ENCODE results near the gene PDE6H.

Gene PDE6H

DNA sequence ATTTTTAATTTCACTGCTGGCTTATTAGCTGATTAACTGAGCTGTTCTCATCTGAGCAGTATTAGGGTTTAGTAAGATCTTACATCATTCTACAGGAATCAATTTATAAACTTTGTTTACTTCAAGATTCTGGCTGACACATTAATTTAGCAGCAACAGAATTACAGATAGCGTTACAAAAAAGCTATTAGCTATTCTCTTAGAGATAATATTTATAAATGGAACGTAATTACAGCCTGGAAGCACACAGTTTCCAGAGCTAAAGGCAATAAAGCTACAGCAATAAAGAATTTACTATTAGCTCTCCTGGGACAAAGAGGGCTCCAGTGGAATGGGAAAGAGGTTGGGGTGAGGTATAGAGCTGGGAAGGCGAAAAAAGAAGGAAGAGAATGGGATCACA lies 34.7 kb downstream of the PDE6H start:
- DNase-seq = no peak

DNA sequence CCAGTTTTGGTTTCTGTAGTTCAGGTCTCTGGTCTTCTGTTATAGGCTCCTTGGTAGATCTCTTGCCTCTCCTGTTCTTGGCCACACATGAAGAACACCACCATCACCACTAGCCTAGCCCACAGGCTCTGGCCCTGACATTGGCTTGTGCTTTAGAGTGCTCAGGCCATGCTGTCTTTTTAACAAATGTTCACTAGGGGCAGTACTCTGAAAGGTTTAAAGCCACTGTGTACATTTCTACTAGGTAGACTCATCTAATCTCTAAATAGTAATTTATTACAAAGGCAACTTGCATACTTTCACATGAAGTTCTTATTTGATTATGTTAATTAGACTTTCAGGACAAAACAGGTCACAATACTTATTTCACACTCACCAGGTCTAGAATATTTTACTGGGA lies 38.3 kb downstream of the PDE6H start:
- no peak for DNase-seq

DNA sequence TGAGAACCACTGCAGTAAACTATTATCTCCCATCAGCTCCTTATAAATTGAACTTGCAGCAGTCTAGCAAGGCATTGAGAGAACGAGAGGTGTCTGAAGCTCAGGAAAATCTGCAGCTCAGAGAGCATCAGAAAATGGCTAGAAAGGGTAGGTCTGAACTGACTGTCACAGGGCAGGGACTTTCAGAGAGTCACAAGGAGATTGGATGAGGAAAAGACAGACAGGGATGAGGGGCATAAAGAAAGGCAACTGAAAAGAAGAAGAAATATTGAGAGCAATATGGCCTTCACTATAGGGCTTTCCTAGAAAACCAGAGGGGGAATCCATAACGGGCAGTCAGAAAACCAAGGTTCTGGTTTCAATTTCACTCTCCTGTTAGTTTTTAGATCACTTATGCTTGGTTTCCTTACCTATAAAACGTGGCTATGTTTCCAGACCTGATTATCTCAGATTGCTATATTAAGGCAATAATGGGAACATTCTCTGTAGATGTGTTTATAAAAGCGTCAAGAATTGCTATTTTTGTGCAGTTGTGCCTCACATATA lies 40.9 kb downstream of the PDE6H start:
- DNase-seq = no peak

DNA sequence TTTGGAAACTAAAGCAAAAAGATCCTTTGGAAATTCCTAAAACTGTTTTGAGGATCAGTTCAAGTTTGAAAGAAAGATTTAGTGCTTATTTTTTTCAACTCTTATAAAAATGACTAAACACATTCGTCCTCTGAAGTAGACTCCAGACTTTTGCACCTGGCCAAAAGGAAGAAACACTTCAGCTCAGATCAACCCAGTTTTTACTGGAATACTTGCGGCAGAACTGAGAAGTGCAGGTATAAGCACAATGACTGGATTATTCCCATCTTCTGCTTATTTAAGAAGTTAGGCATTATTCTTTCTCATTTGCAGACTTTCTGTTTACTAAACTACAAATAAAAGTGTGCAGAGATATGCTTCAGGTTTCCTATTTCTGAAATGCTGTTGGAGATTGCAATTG lies 41.9 kb downstream of the PDE6H start:
- no peak for DNase-seq

DNA sequence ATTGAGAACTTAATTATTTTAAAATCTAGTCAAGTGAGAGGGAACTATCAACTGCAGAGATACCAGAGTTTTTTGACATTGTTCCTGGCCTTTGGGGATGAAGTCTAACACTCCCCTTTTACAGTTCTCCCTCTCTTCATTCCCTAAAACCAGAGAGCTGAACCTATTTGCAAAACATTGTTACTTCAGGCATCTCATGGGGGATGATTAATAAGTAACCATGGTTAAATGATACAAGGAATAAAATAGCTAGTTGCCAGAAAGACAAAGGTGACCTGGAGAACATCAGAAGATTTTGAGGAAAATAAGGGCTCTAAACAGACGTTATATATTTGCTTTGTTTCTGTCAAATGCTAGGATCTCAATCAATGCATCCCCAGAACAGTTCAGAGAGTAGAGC lies 42.3 kb downstream of the PDE6H start:
- no peak for DNase-seq

DNA sequence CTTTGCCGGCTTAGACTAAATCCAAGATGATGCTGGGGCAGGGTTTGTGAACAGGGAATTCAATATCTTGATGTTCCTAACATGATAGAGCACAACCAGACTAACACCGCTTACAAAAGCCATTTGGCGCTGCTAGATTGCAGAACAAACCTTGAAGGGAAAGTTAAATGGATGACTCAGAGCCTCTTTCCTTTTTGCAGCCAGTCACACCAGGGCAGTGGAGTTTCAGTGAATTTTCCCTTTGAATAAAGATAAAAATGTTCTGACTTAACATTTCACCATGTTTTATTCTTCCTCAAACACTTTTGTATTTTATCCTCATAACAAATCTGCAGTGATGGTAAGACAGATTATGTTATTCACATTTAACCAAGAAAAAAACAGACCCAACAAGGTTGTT lies 47.3 kb downstream of the PDE6H start:
- DNase-seq = no peak
